Measurements from ENCODE around the gene SIRPA.

- TF ChIP-seq ZBTB7A (IDR thresholded peaks at IDR 0.05; ENCODE audit: low read depth) (no peak), EP300 (IDR thresholded peaks at IDR 0.05; ENCODE audit: borderline replicate concordance) (no peak), RAD21 (IDR thresholded peaks at IDR 0.05; ENCODE audit: low read depth) (no peak), TEAD4 (IDR thresholded peaks at IDR 0.05) (no peak), CEBPB (IDR thresholded peaks at IDR 0.05) (no peak), REST (IDR thresholded peaks at IDR 0.05; ENCODE audit: low read depth) (no peak), TAF1 (IDR thresholded peaks at IDR 0.05; ENCODE audit: low read depth) (no peak), CREB1 (IDR thresholded peaks at IDR 0.05; ENCODE audit: low read depth) (no peak), FOXM1 (IDR thresholded peaks at IDR 0.05; ENCODE audit: borderline replicate concordance, low read depth) (no peak), NFIC (IDR thresholded peaks at IDR 0.05) (no peak), YY1 (IDR thresholded peaks at IDR 0.05; ENCODE audit: low read depth) (no peak), MAX (IDR thresholded peaks at IDR 0.05) (no peak), EGR1 (IDR thresholded peaks at IDR 0.05) (no peak)
Observed at GRCh38 chr20:1888796-1889463, 6.3 kb upstream of the SIRPA start.
